HepG2 (cell line): ENCODE results near the gene DPH7. TPM values are rescaled to one million over a fixed set of nuclear protein-coding genes. Genes with fewer than 3 reads are reported as not detected.

Experiments
- ATAC-seq: fragments of 200-7000 bp; cut with Tn5 transposase; 3 replicates; pipeline ENCODE4 v1.9.1; 2020; ENCODE audit warnings: mild to moderate bottlenecking, moderate library complexity
- BruUV-seq: library from RNA; stranded (reverse); fragments of 400-500 nt; replicated peaks from 2 replicates; lab custom pipeline; 2021; lab: Mats Ljungman, UMichigan
- CTCF ChIA-PET: fragments of 300-600 bp; formaldehyde crosslinking; extraction: SDS; loops from one replicate; lab custom pipeline; 2021; ENCODE audit warnings: low total read pairs, inconsistent platforms, low intra/inter-chr PET ratio; lab: Yijun Ruan, JAX
- POLR2A ChIA-PET: fragments of 350-600 bp; sonication (Branson Sonifier 250); formaldehyde crosslinking; loops from one replicate; lab custom pipeline; 2020; ENCODE audit warnings: antibody characterized with exemption, inconsistent platforms; lab: Yijun Ruan, JAX
- DNase-seq: peaks from one replicate; pipeline ENCODE4 v3.0.0-alpha.2; 2015; ENCODE audit warnings: low spot score
- FAIRE-seq: peaks from 3 replicates; lab custom pipeline; 2011; peaks lifted over from hg19 to GRCh38; lab: Jason Lieb, UNC
- H2AFZ ChIP-seq: one replicate; pipeline ENCODE4 v1.6.1; 2011; ENCODE audit warnings: low read length, inconsistent platforms
- H3K27ac ChIP-seq: fragments of 300-600 bp; 3 replicates; pipeline ENCODE4 v1.8.0; 2011; ENCODE audit warnings: mixed run types, mild to moderate bottlenecking, mixed read lengths, low read length, inconsistent platforms; ENCODE audit not compliant: insufficient read depth; ENCODE audit errors: extremely low read length
- H3K27me3 ChIP-seq, 2 experiments: fragments of 200-600 bp in 1 of 2; 2 replicates in 1 of 2; 3 replicates in 1 of 2; pipeline versions ENCODE4 v1.6.0 to v1.8.0; 2011; ENCODE audit warnings: low read length in 2 of 2, mild to moderate bottlenecking in 2 of 2, moderate library complexity in 2 of 2, inconsistent platforms in 1 of 2; ENCODE audit not compliant: insufficient read depth in 2 of 2, control insufficient read depth in 1 of 2
- H3K36me3 ChIP-seq, 2 experiments: fragments of 200-600 bp in 1 of 2; replicated peaks in 1 of 2; 2 replicates in 1 of 2; 3 replicates in 1 of 2; pipeline versions ENCODE4 v1.5.1 to v1.8.0; 2011; ENCODE audit warnings: low read length in 2 of 2, inconsistent platforms in 1 of 2; ENCODE audit not compliant: insufficient read depth in 2 of 2, control insufficient read depth in 1 of 2
- H3K4me1 ChIP-seq: 2 replicates; pipeline ENCODE4 v1.5.1; 2012; ENCODE audit warnings: low read length, inconsistent platforms; ENCODE audit not compliant: insufficient read depth
- H3K4me2 ChIP-seq: 2 replicates; pipeline ENCODE4 v1.6.0; 2011; ENCODE audit warnings: low read depth, low read length, inconsistent platforms
- H3K4me3 ChIP-seq, 3 experiments: fragments of 200-600 bp in 1 of 3; sonication (generic), shearing (Covaris generic) in 1 of 3; replicated peaks in 1 of 3; 2 replicates each; pipeline ENCODE4 v1.5.1; 2011 to 2016; ENCODE audit warnings: low read length in 3 of 3, inconsistent platforms in 2 of 3, low read depth in 2 of 3, mild to moderate bottlenecking in 2 of 3, control low read depth in 1 of 3, mixed read lengths in 1 of 3; ENCODE audit not compliant: insufficient read depth in 1 of 3
- H3K79me2 ChIP-seq: one replicate; pipeline ENCODE4 v1.6.1; 2011; ENCODE audit warnings: low read length, inconsistent platforms; ENCODE audit not compliant: insufficient read depth
- H3K9ac ChIP-seq: 2 replicates; pipeline ENCODE4 v1.6.0; 2011; ENCODE audit warnings: mild to moderate bottlenecking, low read depth, low read length, inconsistent platforms; ENCODE audit not compliant: insufficient read depth
- H3K9me3 ChIP-seq: 2 replicates; pipeline ENCODE4 v1.5.1; 2012; ENCODE audit warnings: mild to moderate bottlenecking, low read length
- H4K20me1 ChIP-seq: 2 replicates; pipeline ENCODE4 v1.6.0; 2011; ENCODE audit warnings: inconsistent platforms, mild to moderate bottlenecking, low read length, moderate library complexity; ENCODE audit not compliant: insufficient read depth
- ARID4A ChIP-seq: sonication (generic); formaldehyde crosslinking; IDR thresholded peaks from 2 replicates; pipeline ENCODE4 v1.5.0; 2020; ENCODE audit warnings: mild to moderate bottlenecking, missing genetic modification reagents, borderline replicate concordance
- HMGXB4 ChIP-seq, 2 experiments: sonication (generic) in 1 of 2; formaldehyde crosslinking in 1 of 2; IDR thresholded peaks; 2 replicates each; pipeline versions ENCODE4 v1.4.0 to v1.6.1; 2018 to 2020; ENCODE audit warnings: missing genetic modification reagents in 2 of 2, borderline replicate concordance in 1 of 2, low read depth in 1 of 2, mild to moderate bottlenecking in 1 of 2, missing biosample characterization in 1 of 2
- HOXA3 ChIP-seq: sonication (generic); formaldehyde crosslinking; IDR thresholded peaks from 2 replicates; pipeline ENCODE4 v1.5.0; 2020; ENCODE audit warnings: missing genetic modification reagents
- MAZ ChIP-seq, 2 experiments: sonication (generic) in 1 of 2; formaldehyde crosslinking in 1 of 2; IDR thresholded peaks; 2 replicates each; pipeline versions ENCODE4 v1.5.0 to v1.6.1; 2012 to 2020; ENCODE audit warnings: low read depth in 2 of 2, mild to moderate bottlenecking in 2 of 2, borderline replicate concordance in 1 of 2, improper control_type of control experiment in 1 of 2, low read length in 1 of 2, missing genetic modification reagents in 1 of 2, moderate library complexity in 1 of 2
- NFAT5 ChIP-seq: sonication (generic); formaldehyde crosslinking; IDR thresholded peaks from 2 replicates; pipeline ENCODE4 v1.4.0; 2020; ENCODE audit warnings: missing genetic modification reagents
- THAP8 ChIP-seq: sonication (generic); formaldehyde crosslinking; IDR thresholded peaks from 2 replicates; pipeline ENCODE4 v1.5.1; 2020; ENCODE audit warnings: missing genetic modification reagents, mild to moderate bottlenecking, borderline replicate concordance
- ZFP62 ChIP-seq: sonication (generic); formaldehyde crosslinking; IDR thresholded peaks from 2 replicates; pipeline ENCODE4 v1.4.0; 2020; ENCODE audit warnings: missing genetic modification reagents
- ZFY ChIP-seq: sonication (generic); formaldehyde crosslinking; IDR thresholded peaks from 2 replicates; pipeline ENCODE4 v1.4.0; 2020; ENCODE audit warnings: missing genetic modification reagents
- ZNF33B ChIP-seq: sonication (generic); formaldehyde crosslinking; IDR thresholded peaks from 2 replicates; pipeline ENCODE4 v1.5.1; 2020; ENCODE audit warnings: mild to moderate bottlenecking, missing genetic modification reagents
- WGBS: methylation state at CpG from one replicate; pipeline ENCODE4 v1.1.6; 2017; ENCODE audit warnings: low lambda C conversion rate; 5-methylcytosine and 5-hydroxymethylcytosine counted together
- in situ Hi-C: cut with HindIII; loops from 2 replicates; pipeline ENCODE4 v1.10.0; 2017; ENCODE audit warnings: low pct_unique_long_range_greater_than_20kb; ENCODE audit not compliant: extremely low pct_ligation_motif_present
- intact Hi-C: fragments of 100-400 bp; cut with micrococcal nuclease; formaldehyde crosslinking; loops from one replicate; pipeline ENCODE4 v1.10.0; 2022; ENCODE audit not compliant: unreplicated experiment
- polyA plus RNA-seq, 8 experiments: library from polyadenylated mRNA; depleted of rRNA in 3 of 8; stranded (reverse) in 7 of 8; unstranded in 1 of 8; fragments of >200 nt; fragmentation: Illumina TruSeq in 4 of 8; extraction: Trizol in 4 of 8; gene quantifications; 2 replicates each; pipeline versions ENCODE4 v1.2.1 to v1.2.3, GENCODE V29; 2011 to 2016; ENCODE audit warnings: low read depth in 4 of 8, missing spikeins in 1 of 8, mixed read lengths in 1 of 8; ENCODE audit not compliant: insufficient read depth in 1 of 8
- total RNA-seq, 5 experiments: library from RNA; depleted of rRNA; stranded (reverse); fragments of >200 nt; fragmentation: Illumina TruSeq; extraction: Trizol; gene quantifications; 2 replicates each; pipeline ENCODE4 v1.2.3, GENCODE V29; 2016; ENCODE audit warnings: low read depth in 1 of 5

DPH7 gene
- total and polyA plus RNA-seq, 2 of the 13 experiments (the other 11 are each of a cell fraction or from before 2014, with no cell fraction given) = 27.6 to 31.6 TPM

GRCh38 chr9:137589441-137590122, 10.9 kb upstream of the DPH7 start:
- DNase-seq (no peak), ATAC-seq (peak; percentile 9; the same call in 1 of the 3 replicates), FAIRE-seq (no peak)
- Histone ChIP-seq H3K9ac (peak overlapping the region; percentile 82), H3K9me3 (no peaks in the 10 kb centered on the region), H3K27me3 (no peaks in the 10 kb centered on the region), H3K4me2 (peak overlapping the region; percentile 87), H3K79me2 (peaks cover 19% of the 10 kb centered on the region), H3K4me3 (peak overlapping the region; percentile 74 to 90 (median 83)), H3K4me1 (peaks cover 41% of the 10 kb centered on the region), H3K36me3 (peaks cover 16 to 35% of the 10 kb centered on the region in 2 experiments; a peak in 4 of 5 replicates), H2AFZ (no peak overlapping the region), H3K27ac (peak overlapping the region; percentile 11), H4K20me1 (no peaks in the 10 kb centered on the region)
- in situ Hi-C loops = no loop called here
- CTCF ChIA-PET = no interaction called here
- intact Hi-C loops = no loop called here
- BruUV-seq = no TSS peak
- 7% methylated on average over 11 of the region's 58 CpGs for WGBS
- POLR2A ChIA-PET = interaction anchor here (1.2 to 2.0 kb wide), 3 partner anchors 11 to 24 kb away, joined by 4 to 11 read pairs (median 8); partner anchors contain the start of genes ARRDC1 and DPH7
- TF ChIP-seq NFAT5 (no peak), ARID4A (CRISPR knock-in tag) (peak; percentile 24; the same call in 1 of the 2 replicates), ZFP62 (CRISPR knock-in tag) (no peak), THAP8 (CRISPR knock-in tag) (no peak), HMGXB4 (CRISPR knock-in tag; IDR thresholded peaks at IDR 0.05; ENCODE audit: borderline replicate concordance in 1 of 2, low read depth in 1 of 2) (0 out of 4 replicates have a peak, but pooled peaks of 1 of the 2 experiments have one; percentile 20), ZNF33B (no peak), HOXA3 (CRISPR knock-in tag) (no peak), ZFY (CRISPR knock-in tag) (peak; percentile 74), MAZ (IDR thresholded peaks at IDR 0.05; ENCODE audit: borderline replicate concordance, low read depth, low read length) (no peak), MAZ (CRISPR knock-in tag; IDR thresholded peaks at IDR 0.05; ENCODE audit: low read depth) (peak; percentile 8; the same call in 1 of the 2 replicates)
